Measurements from ENCODE around the gene ZNF320. TPM values are rescaled to one million over a fixed set of nuclear protein-coding genes. Genes with fewer than 3 reads are reported as not detected.

Gene ZNF320
- total and polyA plus RNA-seq, 2 experiments from 2014 or later = 13.6 to 32.3 TPM

GRCh38 chr19:52943134-52943883 is 45.9 kb upstream of the ZNF320 start:
- H2AFZ ChIP-seq = no peak overlapping the region
- H3K4me1 ChIP-seq (ENCODE audit: insufficient read depth) = peaks cover 33% of the 10 kb centered on the region
- H3K4me3 ChIP-seq = peak overlapping the region; percentile 97
- DNase-seq (ENCODE audit: low spot score) (no peak), ATAC-seq (no peak)
- H3K27ac Mint-ChIP-seq = peak overlapping the region; percentile 42; the same call in 1 of the 2 replicates
- H3K4me1 Mint-ChIP-seq = peaks cover 40% of the 10 kb centered on the region
- peaks cover 8% of the 10 kb centered on the region for H4K20me1 ChIP-seq (replicated peaks; ENCODE audit: insufficient read depth)
- H3F3A ChIP-seq (replicated peaks; ENCODE audit: low read depth) = peaks cover 13% of the 10 kb centered on the region
- H3K36me3 ChIP-seq (ENCODE audit: insufficient read depth) = 0 out of 2 replicates have a peak, but pooled peaks cover 2% of the 10 kb centered on the region
- H3K9me2 ChIP-seq (ENCODE audit: insufficient read depth) = no peaks in the 10 kb centered on the region
- TF ChIP-seq EZH2 (IDR thresholded peaks at IDR 0.05; ENCODE audit: low read depth, unreplicated experiment) (no peak), POLR2AphosphoS5 (IDR thresholded peaks at IDR 0.05; ENCODE audit: low read depth) (0 out of 2 replicates have a peak, but pooled peaks have one; percentile 0)
- peaks cover 31% of the 10 kb centered on the region for H3K79me2 ChIP-seq (replicated peaks; ENCODE audit: insufficient read depth)
- no peaks in the 10 kb centered on the region for H3K27me3 ChIP-seq (ENCODE audit: insufficient read depth)
- peaks cover 22% of the 10 kb centered on the region for H3K9me3 Mint-ChIP-seq
- peak overlapping the region; percentile 99 for H3K27ac ChIP-seq (ENCODE audit: low read depth)
- peak overlapping the region; percentile 96 for H3K4me2 ChIP-seq
- H3K36me3 Mint-ChIP-seq (ENCODE audit: low read depth) = peaks cover 24% of the 10 kb centered on the region
- H3K4me3 Mint-ChIP-seq = peak overlapping the region; percentile 89
- peaks cover 11% of the 10 kb centered on the region for H3K27me3 Mint-ChIP-seq (ENCODE audit: insufficient read depth, low read depth, poor library complexity)

GRCh38 chr19:52942386-52943133 is 45.1 kb upstream of the ZNF320 start:
- Histone ChIP-seq H3K36me3 (ENCODE audit: insufficient read depth) (no peaks in the 10 kb centered on the region), H3F3A (replicated peaks; ENCODE audit: low read depth) (peaks cover 13% of the 10 kb centered on the region), H4K20me1 (replicated peaks; ENCODE audit: insufficient read depth) (peaks cover 8% of the 10 kb centered on the region), H3K4me2 (peak overlapping the region; percentile 96), H3K27me3 (ENCODE audit: insufficient read depth) (no peaks in the 10 kb centered on the region), H3K4me3 (peak overlapping the region; percentile 97), H3K79me2 (replicated peaks; ENCODE audit: insufficient read depth) (peaks cover 35% of the 10 kb centered on the region), H2AFZ (peak overlapping the region; percentile 94), H3K27ac (ENCODE audit: low read depth) (peak overlapping the region; percentile 99), H3K9me2 (ENCODE audit: insufficient read depth) (no peaks in the 10 kb centered on the region), H3K4me1 (ENCODE audit: insufficient read depth) (peaks cover 33% of the 10 kb centered on the region)
- Mint-ChIP-seq H3K9me3 (peaks cover 16% of the 10 kb centered on the region; the same call in 2 of the 3 replicates), H3K36me3 (ENCODE audit: low read depth) (peaks cover 19% of the 10 kb centered on the region), H3K27ac (peak overlapping the region; percentile 97), H3K27me3 (ENCODE audit: insufficient read depth, low read depth, poor library complexity) (peaks cover 10% of the 10 kb centered on the region), H3K4me3 (peak overlapping the region; percentile 89), H3K4me1 (peaks cover 41% of the 10 kb centered on the region)
- DNase-seq (ENCODE audit: low spot score) = peak; percentile 93
- ATAC-seq = peak; percentile 69
- TF ChIP-seq POLR2AphosphoS5 (IDR thresholded peaks at IDR 0.05; ENCODE audit: low read depth) (peak; percentile 82), CTCF (conservative IDR thresholded peaks at IDR 0.05; ENCODE audit: low read depth in 2 of 2) (0 out of 4 replicates have a peak, but pooled peaks of 1 of the 2 experiments have one; percentile 3), EZH2 (IDR thresholded peaks at IDR 0.05; ENCODE audit: low read depth, unreplicated experiment) (no peak), ETS1 (IDR thresholded peaks at IDR 0.05) (no peak; the same call in 1 of the 2 replicates), ZNF462 (CRISPR knock-in tag; IDR thresholded peaks at IDR 0.05) (no peak)

Measured in GM23338 (cell line).